ENCODE measurements around the gene AFF3.

Gene AFF3

DNA sequence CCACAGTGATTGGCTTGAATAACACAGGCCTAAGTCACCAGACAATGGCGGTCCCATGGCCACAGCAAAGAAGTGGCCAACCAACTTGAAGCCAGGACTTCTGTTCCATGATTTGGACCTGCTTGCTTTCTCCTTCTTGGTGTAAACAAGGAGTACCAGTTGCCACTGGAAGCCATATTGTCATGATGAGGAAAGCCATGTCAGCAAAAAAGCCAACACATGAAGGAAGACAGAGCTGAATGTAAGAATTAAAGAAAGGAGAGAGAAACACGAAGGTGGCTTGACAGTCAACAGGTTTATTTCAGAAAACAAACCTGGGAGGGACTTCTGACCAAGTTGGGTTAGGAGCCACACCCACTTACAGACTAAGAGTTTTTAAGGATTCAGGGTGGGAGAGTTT is 620.2 kb downstream of the AFF3 start:
- Mint-ChIP-seq H3K36me3 (ENCODE audit: low read depth) (no peaks in the 10 kb centered on the region), H3K4me1 (peaks cover 13% of the 10 kb centered on the region), H3K9me3 (peaks cover 6% of the 10 kb centered on the region), H3K27ac (no peak overlapping the region), H3K4me3 (no peak overlapping the region), H3K27me3 (ENCODE audit: low read depth, poor library complexity) (peaks cover 15% of the 10 kb centered on the region)
- TF ChIP-seq, protein P1, sequence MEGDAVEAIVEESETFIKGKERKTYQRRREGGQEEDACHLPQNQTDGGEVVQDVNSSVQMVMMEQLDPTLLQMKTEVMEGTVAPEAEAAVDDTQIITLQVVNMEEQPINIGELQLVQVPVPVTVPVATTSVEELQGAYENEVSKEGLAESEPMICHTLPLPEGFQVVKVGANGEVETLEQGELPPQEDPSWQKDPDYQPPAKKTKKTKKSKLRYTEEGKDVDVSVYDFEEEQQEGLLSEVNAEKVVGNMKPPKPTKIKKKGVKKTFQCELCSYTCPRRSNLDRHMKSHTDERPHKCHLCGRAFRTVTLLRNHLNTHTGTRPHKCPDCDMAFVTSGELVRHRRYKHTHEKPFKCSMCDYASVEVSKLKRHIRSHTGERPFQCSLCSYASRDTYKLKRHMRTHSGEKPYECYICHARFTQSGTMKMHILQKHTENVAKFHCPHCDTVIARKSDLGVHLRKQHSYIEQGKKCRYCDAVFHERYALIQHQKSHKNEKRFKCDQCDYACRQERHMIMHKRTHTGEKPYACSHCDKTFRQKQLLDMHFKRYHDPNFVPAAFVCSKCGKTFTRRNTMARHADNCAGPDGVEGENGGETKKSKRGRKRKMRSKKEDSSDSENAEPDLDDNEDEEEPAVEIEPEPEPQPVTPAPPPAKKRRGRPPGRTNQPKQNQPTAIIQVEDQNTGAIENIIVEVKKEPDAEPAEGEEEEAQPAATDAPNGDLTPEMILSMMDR (IDR thresholded peaks at IDR 0.05): no peak
- no peak for DNase-seq

DNA sequence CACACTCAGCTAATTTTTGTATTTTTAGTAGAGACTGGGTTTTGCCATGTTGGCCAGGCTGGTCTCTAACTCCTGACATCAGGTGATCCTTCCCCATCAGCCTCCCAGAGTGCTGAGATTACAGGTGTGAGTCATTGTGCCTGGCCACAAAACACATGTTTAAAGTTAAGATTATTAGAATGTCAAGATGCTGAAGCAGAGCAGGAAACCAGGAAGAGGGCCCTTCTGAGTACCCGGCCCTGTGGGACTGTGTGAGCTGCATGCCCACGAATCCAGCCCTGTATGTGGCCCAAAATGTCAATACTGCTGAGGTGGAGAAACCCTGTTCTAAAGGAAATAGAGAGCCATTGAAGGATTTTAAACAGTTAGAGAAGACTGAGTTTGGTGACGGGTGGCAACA is 621.6 kb downstream of the AFF3 start:
- TF ChIP-seq, protein P1 (IDR thresholded peaks at IDR 0.05): no peak
- DNase-seq: no peak
- Mint-ChIP-seq H3K27me3 (ENCODE audit: low read depth, poor library complexity) (peaks cover 7% of the 10 kb centered on the region), H3K9me3 (peaks cover 6% of the 10 kb centered on the region), H3K4me1 (peaks cover 9% of the 10 kb centered on the region), H3K4me3 (no peak overlapping the region), H3K36me3 (ENCODE audit: low read depth) (no peaks in the 10 kb centered on the region), H3K27ac (no peak overlapping the region)

DNA sequence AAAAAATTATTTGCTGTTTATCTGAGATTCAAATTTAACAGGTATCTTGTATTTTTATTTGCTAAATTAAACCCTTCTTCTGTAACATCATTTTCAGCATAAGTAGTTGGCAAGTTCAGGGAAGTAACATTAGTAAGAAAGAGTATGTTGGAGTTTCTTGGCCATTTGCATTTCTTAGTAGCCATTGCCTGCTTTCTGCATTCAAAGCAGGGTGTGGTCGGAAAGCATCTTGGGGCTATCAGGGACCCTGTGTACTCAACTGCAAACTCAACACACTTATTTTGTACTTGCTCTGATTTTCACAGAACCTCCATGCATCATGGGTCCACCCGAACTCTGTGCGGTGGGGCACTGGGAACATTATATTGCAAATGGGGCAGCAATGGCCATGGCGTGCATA is 622.2 kb downstream of the AFF3 start:
- H3K27ac Mint-ChIP-seq: no peak overlapping the region
- peaks cover 9% of the 10 kb centered on the region for H3K4me1 Mint-ChIP-seq
- TF ChIP-seq, protein P1 (IDR thresholded peaks at IDR 0.05): no peak
- H3K4me3 Mint-ChIP-seq: no peak overlapping the region
- no peaks in the 10 kb centered on the region for H3K36me3 Mint-ChIP-seq (ENCODE audit: low read depth)
- H3K27me3 Mint-ChIP-seq (ENCODE audit: low read depth, poor library complexity): peaks cover 7% of the 10 kb centered on the region
- DNase-seq: no peak
- peaks cover 6% of the 10 kb centered on the region for H3K9me3 Mint-ChIP-seq

DNA sequence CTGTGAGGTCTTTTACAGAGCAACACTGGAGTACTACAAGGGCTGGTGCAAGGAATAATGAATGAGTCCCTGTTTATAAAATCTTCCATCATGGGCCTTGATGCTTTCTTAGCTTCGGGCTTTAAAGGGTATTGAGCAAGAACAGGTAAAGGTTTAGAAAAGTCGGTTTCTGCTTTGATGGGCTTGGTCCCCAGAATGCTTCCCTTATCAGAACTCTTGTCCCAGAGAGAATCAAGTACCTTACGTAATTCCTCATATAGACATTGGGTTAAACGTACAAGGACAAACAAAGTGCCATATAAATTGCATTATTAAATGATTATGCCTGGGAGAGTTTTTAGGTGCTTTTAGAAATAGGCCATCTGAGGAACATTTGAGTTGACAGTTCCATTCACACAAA is 628.0 kb downstream of the AFF3 start:
- no peaks in the 10 kb centered on the region for H3K4me1 Mint-ChIP-seq
- no peak overlapping the region for H3K4me3 Mint-ChIP-seq
- TF ChIP-seq, protein P1 (IDR thresholded peaks at IDR 0.05): no peak
- H3K9me3 Mint-ChIP-seq: no peaks in the 10 kb centered on the region
- no peak for DNase-seq
- peaks cover 19% of the 10 kb centered on the region for H3K27me3 Mint-ChIP-seq (ENCODE audit: low read depth, poor library complexity)
- no peaks in the 10 kb centered on the region for H3K36me3 Mint-ChIP-seq (ENCODE audit: low read depth)
- H3K27ac Mint-ChIP-seq: no peak overlapping the region

DNA sequence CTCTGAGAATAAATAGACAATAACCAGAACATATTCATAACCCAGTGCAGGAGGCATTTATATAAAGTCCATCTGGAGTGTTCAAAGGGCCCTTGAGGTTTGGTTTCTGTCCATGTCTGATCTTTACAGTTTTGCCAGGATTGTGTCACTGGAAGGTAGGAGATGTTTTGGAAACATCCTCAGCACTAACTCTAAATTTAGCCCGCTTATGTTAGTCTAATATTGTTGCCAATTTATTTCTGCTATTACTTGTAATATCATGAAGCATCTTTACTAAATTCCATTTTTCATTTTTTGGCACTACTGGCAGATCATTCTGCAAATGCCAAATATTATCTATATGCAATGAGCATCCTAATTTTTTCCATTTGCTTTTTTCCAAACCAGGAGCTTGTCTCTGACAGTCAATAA is 630.2 kb downstream of the AFF3 start:
- no peak overlapping the region for H3K4me3 Mint-ChIP-seq
- H3K4me1 Mint-ChIP-seq: no peaks in the 10 kb centered on the region
- no peaks in the 10 kb centered on the region for H3K9me3 Mint-ChIP-seq
- peaks cover 12% of the 10 kb centered on the region for H3K27me3 Mint-ChIP-seq (ENCODE audit: low read depth, poor library complexity)
- DNase-seq: no peak
- TF ChIP-seq, protein P1 (IDR thresholded peaks at IDR 0.05): no peak
- H3K36me3 Mint-ChIP-seq (ENCODE audit: low read depth): no peaks in the 10 kb centered on the region
- H3K27ac Mint-ChIP-seq: no peak overlapping the region

DNA sequence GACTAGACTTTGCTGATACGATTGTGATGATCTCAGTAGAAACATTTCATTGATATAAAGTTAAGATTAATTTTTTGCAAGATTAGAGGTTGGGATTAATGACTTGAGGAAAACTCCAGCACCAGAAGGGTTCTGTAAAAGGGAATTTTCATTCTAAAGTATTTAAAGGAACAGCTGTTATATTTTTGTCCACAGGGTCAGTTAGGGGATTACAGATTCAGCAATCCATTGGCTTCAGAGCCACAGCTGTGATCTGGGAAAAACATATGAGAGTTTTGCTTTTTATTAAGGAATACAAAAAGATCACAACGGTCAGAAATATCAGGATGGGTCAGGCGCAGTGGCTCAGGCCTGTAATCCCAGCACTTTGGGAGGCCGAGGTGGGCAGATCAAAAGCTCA is 633.0 kb downstream of the AFF3 start:
- Mint-ChIP-seq H3K4me3 (no peak overlapping the region), H3K9me3 (no peaks in the 10 kb centered on the region), H3K4me1 (peaks cover 6% of the 10 kb centered on the region), H3K36me3 (ENCODE audit: low read depth) (no peaks in the 10 kb centered on the region), H3K27me3 (ENCODE audit: low read depth, poor library complexity) (peaks cover 8% of the 10 kb centered on the region), H3K27ac (no peak overlapping the region)
- TF ChIP-seq, protein P1 (IDR thresholded peaks at IDR 0.05): no peak
- no peak for DNase-seq
